H4 (cell line): Measurements from ENCODE around the gene TMEM181. TPM values are rescaled to one million over a fixed set of nuclear protein-coding genes. Genes with fewer than 3 reads are reported as not detected.
"Not testable (repeated sequence)": the region's sequence is repeated elsewhere in the genome, so short reads cannot be mapped to it uniquely, and the experiment has no call there.

ENCODE experiments used
- DNase-seq: peaks from one replicate; pipeline ENCODE4 v3.0.0-alpha.2; 2015; ENCODE audit warnings: low spot score
- total RNA-seq: library from RNA; depleted of rRNA; stranded (reverse); fragments of >200 nt; shearing (Covaris generic); gene quantifications from 2 replicates; pipeline ENCODE4 v1.2.3, GENCODE V29; 2014; rRNA removed

The TMEM181 gene
- total RNA-seq: 16.1 and 18.8 TPM in 2 replicates

- DNase-seq: peak; percentile 56
Measured at GRCh38 chr6:158559895-158560835, at the start of gene TMEM181. Gene TMEM181 (plus strand): TSS chr6:158560091. CDS start chr6:158560225, 134 bp downstream.

GRCh38 chr6:158512809-158513208 is 47.1 kb upstream of the TMEM181 start:
- DNase-seq: no peak

GRCh38 chr6:158514176-158514575 is 45.7 kb upstream of the TMEM181 start:
- DNase-seq: no peak

GRCh38 chr6:158514991-158515390 is 44.9 kb upstream of the TMEM181 start:
- DNase-seq: no peak

GRCh38 chr6:158516098-158516497 is 43.8 kb upstream of the TMEM181 start:
- DNase-seq: no peak

GRCh38 chr6:158517038-158517437 is 42.9 kb upstream of the TMEM181 start:
- DNase-seq: no peak

- no peak for DNase-seq
Measured at GRCh38 chr6:158517581-158517980, 42.3 kb upstream of the TMEM181 start.

GRCh38 chr6:158518191-158519127 is 41.4 kb upstream of the TMEM181 start:
- DNase-seq: peak; percentile 60

GRCh38 chr6:158519300-158519699 is 40.6 kb upstream of the TMEM181 start:
- no peak for DNase-seq

- no peak for DNase-seq
Measured at GRCh38 chr6:158519761-158520160, 40.1 kb upstream of the TMEM181 start.

- DNase-seq: not testable (repeated sequence)
Measured at GRCh38 chr6:158520975-158521374, 38.9 kb upstream of the TMEM181 start.

GRCh38 chr6:158521759-158522158 is 38.1 kb upstream of the TMEM181 start:
- no peak for DNase-seq

GRCh38 chr6:158522616-158523015 is 37.3 kb upstream of the TMEM181 start:
- DNase-seq: no peak

- DNase-seq: no peak
Measured at GRCh38 chr6:158524311-158524710, 35.6 kb upstream of the TMEM181 start.

- DNase-seq: not testable (repeated sequence)
Measured at GRCh38 chr6:158527858-158528257, 32.0 kb upstream of the TMEM181 start.

- DNase-seq: no peak
Measured at GRCh38 chr6:158528826-158529225, 31.1 kb upstream of the TMEM181 start.

- no peak for DNase-seq
Measured at GRCh38 chr6:158529629-158530028, 30.3 kb upstream of the TMEM181 start.

GRCh38 chr6:158531566-158531965 is 28.3 kb upstream of the TMEM181 start:
- no peak for DNase-seq

- DNase-seq: no peak
Measured at GRCh38 chr6:158531970-158532369, 27.9 kb upstream of the TMEM181 start.

GRCh38 chr6:158536084-158536890 is 23.6 kb upstream of the TMEM181 start:
- DNase-seq: peak; percentile 14
